ENCODE measurements around the gene PLEK2.

PLEK2 gene

GRCh38 chr14:67426983-67427606 is 15.1 kb upstream of the PLEK2 start:
- DNase-seq (ENCODE audit: low spot score) = peak; percentile 83
- TF ChIP-seq CTCF (IDR thresholded peaks at IDR 0.05; ENCODE audit: extremely low read depth, missing control alignments) = peak; percentile 69

GRCh38 chr14:67426161-67426560 is 14.2 kb upstream of the PLEK2 start:
- DNase-seq (ENCODE audit: low spot score) = no peak

GRCh38 chr14:67425608-67426007 is 13.6 kb upstream of the PLEK2 start:
- no peak for DNase-seq (ENCODE audit: low spot score)
- no peak for TF ChIP-seq CTCF (IDR thresholded peaks at IDR 0.05; ENCODE audit: extremely low read depth, missing control alignments)

More at GRCh38 chr14:67426161-67426560, 14.2 kb upstream of the PLEK2 start:
- TF ChIP-seq CTCF (IDR thresholded peaks at IDR 0.05; ENCODE audit: extremely low read depth, missing control alignments) = no peak

GRCh38 chr14:67424539-67424938 is 12.6 kb upstream of the PLEK2 start:
- DNase-seq (ENCODE audit: low spot score) = no peak
- TF ChIP-seq CTCF (IDR thresholded peaks at IDR 0.05; ENCODE audit: extremely low read depth, missing control alignments) = no peak

GRCh38 chr14:67423424-67423823 is 11.5 kb upstream of the PLEK2 start:
- TF ChIP-seq CTCF (IDR thresholded peaks at IDR 0.05; ENCODE audit: extremely low read depth, missing control alignments) = no peak
- no peak for DNase-seq (ENCODE audit: low spot score)

GRCh38 chr14:67421356-67422224 is 9.6 kb upstream of the PLEK2 start:
- no peak for TF ChIP-seq CTCF (IDR thresholded peaks at IDR 0.05; ENCODE audit: extremely low read depth, missing control alignments)
- no peak for DNase-seq (ENCODE audit: low spot score)

GRCh38 chr14:67420102-67420739 is 8.3 kb upstream of the PLEK2 start:
- DNase-seq (ENCODE audit: low spot score) = no peak
- TF ChIP-seq CTCF (IDR thresholded peaks at IDR 0.05; ENCODE audit: extremely low read depth, missing control alignments) = peak; percentile 43

Measured in GM20000 (cell line).